HT1080 (cell line): ENCODE results near the gene PKP1. TPM values are rescaled to one million over a fixed set of nuclear protein-coding genes. Genes with fewer than 3 reads are reported as not detected.

Experiments used
- DNase-seq: peaks from one replicate; pipeline ENCODE4 v3.0.0-alpha.2; 2015; ENCODE audit warnings: low read depth
- total RNA-seq: library from RNA; depleted of rRNA; stranded (reverse); fragments of >200 nt; shearing (Covaris generic); gene quantifications from 2 replicates; pipeline ENCODE4 v1.2.3, GENCODE V29; 2014

The PKP1 gene
- total RNA-seq, 1 experiment from 2014 or later, result not detected

GRCh38 chr1:201280884-201281283, 2.4 kb upstream of the PKP1 start:
- DNase-seq, result no peak

- no peak for DNase-seq
Measured at GRCh38 chr1:201281573-201281972, 1.7 kb upstream of the PKP1 start.

- DNase-seq, result no peak
Measured at GRCh38 chr1:201282216-201282615, 1.1 kb upstream of the PKP1 start.

- DNase-seq, result no peak
Measured at GRCh38 chr1:201283836-201284553, 689 bp downstream of the PKP1 start.

GRCh38 chr1:201284636-201285035, 1.3 kb downstream of the PKP1 start:
- no peak for DNase-seq

DNA sequence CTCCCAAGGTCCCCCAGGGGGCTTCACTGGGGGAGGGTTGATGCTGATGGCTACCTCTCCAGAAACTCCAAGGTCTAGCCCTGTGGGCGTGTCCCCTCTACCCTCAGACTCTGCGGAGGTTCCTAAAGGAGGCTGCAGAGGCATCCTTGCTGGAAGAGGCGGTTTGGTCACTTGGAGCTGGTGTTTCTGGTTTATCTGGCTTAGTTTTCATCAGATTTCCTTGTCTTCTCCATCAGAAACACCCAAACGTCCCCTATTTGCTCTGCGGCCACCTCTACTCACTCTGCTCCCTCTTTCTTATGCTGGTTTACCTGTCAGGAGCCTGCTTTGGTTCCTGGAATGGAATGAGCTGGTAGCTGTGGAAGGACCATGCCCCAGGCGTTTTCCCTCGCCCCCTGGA, 2.5 kb downstream of the PKP1 start:
- DNase-seq, result no peak

DNA sequence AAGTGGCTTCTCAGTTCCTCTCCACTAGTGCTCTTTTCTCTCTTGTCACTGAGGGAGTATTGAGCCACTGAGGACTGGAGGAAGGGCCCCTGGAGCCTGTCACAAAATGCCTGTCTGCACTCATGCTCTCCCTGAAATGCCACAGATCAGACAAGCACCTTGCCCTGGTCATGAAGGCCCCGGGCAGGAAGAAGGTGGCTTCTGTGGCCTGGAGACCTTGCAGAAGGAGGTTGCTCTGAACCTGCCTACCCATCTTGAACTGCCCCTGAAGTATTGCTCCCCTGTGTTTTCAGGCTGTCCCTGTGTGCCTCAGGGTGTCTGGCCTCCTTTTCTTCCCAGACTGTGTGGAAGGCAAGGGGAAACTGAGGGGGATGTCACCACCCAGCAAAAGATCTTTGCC, 3.1 kb downstream of the PKP1 start:
- DNase-seq, result no peak

GRCh38 chr1:201288007-201288406, 4.7 kb downstream of the PKP1 start:
- DNase-seq, result no peak

- no peak for DNase-seq
Measured at GRCh38 chr1:201288765-201289164, 5.5 kb downstream of the PKP1 start.

- no peak for DNase-seq
Measured at GRCh38 chr1:201290551-201290950, 7.2 kb downstream of the PKP1 start.

DNA sequence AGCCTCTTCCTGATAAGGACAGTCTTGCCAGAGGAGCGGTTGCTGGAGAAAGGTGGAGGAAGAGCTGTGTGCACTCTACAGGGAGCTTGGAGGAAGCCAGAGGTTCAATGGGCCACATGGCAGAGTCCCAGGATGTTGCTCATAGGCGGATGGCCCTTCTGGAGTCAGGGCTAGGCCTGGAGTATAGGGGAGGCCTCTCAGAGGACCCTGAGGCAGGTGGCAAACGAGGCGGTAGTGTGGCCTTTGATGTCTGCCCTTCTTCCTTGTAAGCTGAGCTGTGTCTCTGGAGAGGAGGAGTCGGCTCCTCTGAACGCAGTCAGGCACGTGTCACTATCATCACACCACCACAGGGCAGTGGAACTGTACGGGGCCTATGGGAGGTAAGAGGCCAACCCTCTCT, 8.6 kb downstream of the PKP1 start:
- no peak for DNase-seq

DNA sequence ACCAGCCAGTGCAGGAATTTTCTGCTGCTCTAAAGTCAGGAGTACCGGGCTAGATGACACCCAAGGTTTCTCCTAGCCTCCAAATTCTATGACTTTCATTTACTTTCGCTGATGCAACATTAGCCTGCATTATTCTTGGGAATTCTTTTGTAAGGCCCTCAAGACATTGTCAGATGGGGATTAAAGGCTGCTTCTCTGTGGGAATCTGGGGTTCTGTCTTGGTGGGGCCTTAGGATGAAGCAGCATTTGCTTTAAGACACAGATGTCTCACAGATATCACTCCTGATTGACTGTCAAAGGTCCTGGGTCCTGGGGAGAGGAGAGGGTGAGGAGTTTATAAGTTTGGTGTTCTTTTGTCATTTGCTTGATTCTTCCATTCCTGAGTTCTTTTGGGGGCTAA, 11.6 kb downstream of the PKP1 start:
- DNase-seq, result no peak

DNA sequence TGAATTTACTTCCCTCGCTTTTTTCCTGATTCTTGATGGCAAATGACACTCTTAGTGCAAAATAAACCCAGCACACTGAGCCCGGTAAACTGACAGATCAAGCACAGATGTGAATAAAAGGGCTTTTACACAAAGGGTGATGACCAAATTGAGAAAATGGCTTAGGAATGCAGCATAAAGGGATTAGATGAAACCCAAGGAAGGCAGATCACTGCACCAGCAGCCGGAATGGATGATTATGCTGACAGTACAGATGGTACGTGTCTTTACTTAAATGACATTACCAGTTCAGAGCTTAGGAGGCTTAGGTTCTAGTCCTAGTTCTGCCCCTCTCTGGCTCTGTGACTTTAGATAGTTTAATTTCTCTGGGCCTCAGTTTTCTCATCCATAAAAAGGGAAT, 12.0 kb downstream of the PKP1 start:
- no peak for DNase-seq

- peak; percentile 86 for DNase-seq
Measured at GRCh38 chr1:201295861-201296260, 12.6 kb downstream of the PKP1 start.

DNA sequence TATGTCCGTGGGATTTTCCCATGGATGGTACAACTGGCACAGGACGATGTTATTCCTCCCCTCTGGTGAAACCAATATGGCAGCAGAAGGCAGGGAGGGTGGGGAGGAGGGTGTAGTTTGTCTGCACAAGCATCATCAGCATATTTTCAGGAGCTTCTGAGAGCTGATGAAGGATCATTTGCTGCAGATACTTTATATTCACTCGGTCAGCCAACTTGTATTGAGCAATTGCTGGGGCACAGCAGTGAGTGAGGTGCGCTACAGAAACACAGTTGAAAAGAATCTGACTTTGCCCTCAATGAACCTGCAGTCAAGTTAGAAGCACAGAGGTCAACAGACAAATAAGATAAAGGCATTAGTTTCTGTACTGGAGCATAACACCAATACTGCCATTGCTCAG, 13.0 kb downstream of the PKP1 start:
- DNase-seq, result no peak

DNA sequence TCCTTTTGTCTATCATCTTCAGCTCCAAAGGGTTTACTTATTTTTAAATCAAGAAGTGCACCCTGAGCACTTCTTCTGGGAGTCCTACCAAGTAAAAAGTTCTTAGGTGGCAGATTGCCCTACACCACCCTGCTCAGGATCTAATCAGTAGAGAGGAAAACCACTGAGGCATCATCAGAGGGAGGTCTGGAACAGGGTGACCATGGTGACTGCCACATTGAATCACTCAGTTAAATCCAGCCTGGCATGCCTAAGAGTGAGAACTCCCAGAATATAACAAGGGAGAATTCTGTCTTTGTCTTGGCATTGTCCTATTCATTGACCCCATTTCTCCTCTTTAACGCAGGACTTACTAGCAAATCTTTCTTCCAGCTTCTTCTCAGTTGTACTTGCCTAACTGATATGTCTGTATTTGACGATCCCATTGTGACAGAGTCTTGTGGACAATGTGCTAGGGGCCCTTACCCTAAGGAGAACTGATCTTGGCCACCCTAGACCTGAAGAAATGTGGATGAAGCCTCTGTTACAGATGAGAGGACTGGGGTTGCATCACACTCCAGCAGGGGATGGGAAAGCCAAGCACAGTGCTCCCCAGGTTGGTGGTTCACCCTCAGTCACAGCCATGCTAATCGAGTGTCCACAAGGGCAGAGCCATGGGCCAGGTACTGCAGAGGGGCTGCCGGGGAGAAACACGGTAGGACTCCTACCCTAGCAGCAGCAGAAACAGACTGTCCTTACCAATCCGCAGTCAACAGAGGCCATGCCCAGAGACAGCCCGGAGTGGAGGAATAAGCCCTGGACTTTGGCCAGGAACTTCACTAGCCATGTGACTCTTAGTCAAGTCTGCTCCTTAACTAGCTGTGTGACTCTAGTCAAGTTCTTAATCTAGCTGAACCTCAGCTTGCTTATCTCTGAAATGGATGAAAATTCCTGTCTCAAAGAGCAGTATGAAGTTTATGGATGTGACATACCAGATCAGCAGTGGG, 15.4 kb downstream of the PKP1 start:
- no peak for DNase-seq

DNA sequence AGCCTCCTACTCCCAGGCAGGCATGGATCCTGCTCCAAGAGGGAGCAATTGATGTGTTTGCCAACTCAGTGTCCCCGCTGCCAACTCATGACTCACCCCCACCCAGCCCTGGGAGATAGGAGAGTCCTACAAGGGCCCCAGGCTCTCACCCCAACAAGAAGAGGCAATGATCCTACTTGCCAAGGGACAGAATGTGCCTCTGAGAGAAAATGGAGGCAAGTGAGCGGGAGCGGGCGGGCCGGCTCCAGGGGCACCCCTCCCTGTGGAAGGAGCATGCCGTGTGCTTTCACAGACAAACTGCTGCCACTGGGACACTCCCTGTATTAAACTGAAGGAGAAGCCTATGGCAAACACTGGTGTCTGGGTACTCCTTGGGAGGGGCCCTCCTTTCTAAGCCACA, 16.7 kb downstream of the PKP1 start:
- DNase-seq, result peak; percentile 61

DNA sequence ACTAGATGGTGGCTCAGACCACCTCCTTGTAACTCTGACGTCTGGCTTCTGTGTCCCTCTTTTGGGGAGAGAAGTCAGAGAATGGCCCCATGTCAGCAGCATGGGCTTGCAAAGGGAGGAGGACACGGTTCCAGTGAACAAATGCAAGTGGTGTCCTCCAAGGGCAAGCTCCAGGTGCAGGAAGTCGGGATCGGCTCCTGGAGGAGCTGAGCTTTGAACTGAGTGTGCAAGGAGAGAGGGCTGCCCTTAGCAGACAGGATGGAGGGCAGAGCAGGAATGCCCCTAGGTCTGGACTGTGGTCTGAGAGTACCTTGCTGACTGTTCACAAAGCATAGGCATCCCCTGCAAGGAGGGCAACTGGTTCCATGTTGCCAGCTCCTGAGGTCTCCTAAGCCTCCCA, 17.3 kb downstream of the PKP1 start:
- no peak for DNase-seq

- DNase-seq, result no peak
Measured at GRCh38 chr1:201302163-201303152, 19.2 kb downstream of the PKP1 start.

DNA sequence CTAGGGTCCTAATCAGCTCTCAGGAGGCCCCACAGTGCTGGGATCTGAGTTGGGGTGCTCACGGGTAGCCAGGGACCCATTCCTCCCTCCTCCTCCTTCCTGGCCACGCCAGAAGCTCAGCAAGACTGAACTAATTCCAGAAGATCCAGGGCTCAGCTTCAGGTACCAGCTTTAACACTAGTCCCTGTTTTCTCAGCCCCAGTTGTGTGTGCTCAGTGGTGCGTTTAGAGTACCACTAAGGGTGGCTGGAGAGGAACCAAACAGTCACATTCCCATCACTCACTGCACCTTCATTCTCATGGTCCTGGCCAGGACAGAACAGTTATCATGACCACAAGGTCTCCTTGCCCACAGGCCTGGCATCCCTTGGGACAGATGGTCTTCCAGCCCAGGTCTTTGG, 20.8 kb downstream of the PKP1 start:
- no peak for DNase-seq

- DNase-seq, result no peak
Measured at GRCh38 chr1:201305815-201306214, 22.5 kb downstream of the PKP1 start.
